Breast epithelium (tissue), 3 donors: ENCODE data around the gene RTF2.

Experiments
- POLR2A ChIP-seq: fragments of 450-650 bp; IDR thresholded peaks from one replicate; pipeline ENCODE4 v1.6.1; 2016; ENCODE audit warnings: antibody characterized with exemption, mild to moderate bottlenecking, moderate library complexity
- TF ChIP-seq, protein P1 (sequence below), 3 donors: fragments of 450-650 bp; IDR thresholded peaks; one replicate each; pipeline ENCODE4 v1.5.1; 2016 to 2017; ENCODE audit warnings: antibody characterized with exemption in 3 of 3, mild to moderate bottlenecking in 3 of 3, moderate library complexity in 3 of 3

DNA sequence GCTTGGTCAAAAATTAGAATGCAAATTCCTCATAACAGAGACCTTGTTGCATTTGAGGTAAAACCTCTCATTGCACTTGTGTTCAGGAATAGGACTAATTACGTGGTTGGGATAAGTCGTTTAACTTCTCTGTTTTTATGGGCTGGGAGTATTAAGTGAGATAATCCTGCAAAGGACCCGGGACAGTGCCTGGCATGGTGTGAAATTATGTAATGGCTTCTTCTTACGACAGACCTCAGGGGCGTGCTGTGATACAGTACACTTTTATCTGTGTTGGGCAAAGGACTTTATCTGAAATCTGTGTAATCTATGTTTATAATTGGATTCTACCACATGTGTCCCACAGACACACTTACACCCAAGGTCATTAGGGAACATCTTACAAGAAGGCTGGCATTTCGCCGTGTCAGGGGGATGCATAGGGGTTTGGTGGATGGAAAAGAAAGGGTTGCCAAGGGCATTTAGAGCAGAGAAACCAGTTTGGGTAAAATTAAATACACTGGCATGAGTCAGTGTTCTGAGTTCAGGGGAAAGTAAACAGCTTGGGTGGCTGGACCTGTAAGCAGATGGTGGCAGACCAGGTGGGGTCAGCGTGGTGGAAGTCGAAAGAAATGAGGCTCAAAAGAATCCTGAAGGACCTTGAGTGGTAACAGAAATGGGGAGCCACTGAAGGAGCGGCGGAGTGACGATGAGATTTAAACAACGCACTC, 17.2 kb upstream of the RTF2 start:
- TF ChIP-seq, protein P1, sequence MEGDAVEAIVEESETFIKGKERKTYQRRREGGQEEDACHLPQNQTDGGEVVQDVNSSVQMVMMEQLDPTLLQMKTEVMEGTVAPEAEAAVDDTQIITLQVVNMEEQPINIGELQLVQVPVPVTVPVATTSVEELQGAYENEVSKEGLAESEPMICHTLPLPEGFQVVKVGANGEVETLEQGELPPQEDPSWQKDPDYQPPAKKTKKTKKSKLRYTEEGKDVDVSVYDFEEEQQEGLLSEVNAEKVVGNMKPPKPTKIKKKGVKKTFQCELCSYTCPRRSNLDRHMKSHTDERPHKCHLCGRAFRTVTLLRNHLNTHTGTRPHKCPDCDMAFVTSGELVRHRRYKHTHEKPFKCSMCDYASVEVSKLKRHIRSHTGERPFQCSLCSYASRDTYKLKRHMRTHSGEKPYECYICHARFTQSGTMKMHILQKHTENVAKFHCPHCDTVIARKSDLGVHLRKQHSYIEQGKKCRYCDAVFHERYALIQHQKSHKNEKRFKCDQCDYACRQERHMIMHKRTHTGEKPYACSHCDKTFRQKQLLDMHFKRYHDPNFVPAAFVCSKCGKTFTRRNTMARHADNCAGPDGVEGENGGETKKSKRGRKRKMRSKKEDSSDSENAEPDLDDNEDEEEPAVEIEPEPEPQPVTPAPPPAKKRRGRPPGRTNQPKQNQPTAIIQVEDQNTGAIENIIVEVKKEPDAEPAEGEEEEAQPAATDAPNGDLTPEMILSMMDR (IDR thresholded peaks at IDR 0.05) = no peak
- TF ChIP-seq POLR2A = no peak
